HG02588 (cell line): Measurements from ENCODE around the gene ZBTB45.
A peak's percentile ranks its signal among the peaks of the same experiment; 100 is the strongest.
"Not testable (repeated sequence)": the region's sequence is repeated elsewhere in the genome, so short reads cannot be mapped to it uniquely, and the experiment has no call there.

Experiments
- ATAC-seq: cut with Tn5 transposase; IDR thresholded peaks from one replicate; pipeline ENCODE4 v1.9.1; 2021; ENCODE audit warnings: mild to moderate bottlenecking, moderate library complexity; ENCODE audit not compliant: unreplicated experiment

ZBTB45 gene

GRCh38 chr19:58477130-58477529 is 42.5 kb downstream of the ZBTB45 start:
- no peak for ATAC-seq

GRCh38 chr19:58476498-58477015 is 43.1 kb downstream of the ZBTB45 start:
- ATAC-seq: no peak

- peak; percentile 79 for ATAC-seq
Observed at GRCh38 chr19:58475714-58476497, 43.7 kb downstream of the ZBTB45 start, which contains the start of gene ZNF446. Gene ZNF446, plus strand, starts transcription at chr19:58476352. Its CDS starts 867 bp downstream, at chr19:58477219.

GRCh38 chr19:58474997-58475713 is 44.5 kb downstream of the ZBTB45 start:
- peak; percentile 5 for ATAC-seq

GRCh38 chr19:58474291-58474996 is 45.2 kb downstream of the ZBTB45 start:
- no peak for ATAC-seq

GRCh38 chr19:58473775-58474174 is 45.8 kb downstream of the ZBTB45 start:
- no peak for ATAC-seq

- no peak for ATAC-seq
Observed at GRCh38 chr19:58471736-58472135, 47.9 kb downstream of the ZBTB45 start.

GRCh38 chr19:58470837-58471543 is 48.6 kb downstream of the ZBTB45 start:
- ATAC-seq: not testable (repeated sequence)

GRCh38 chr19:58469241-58470013 is 50.2 kb downstream of the ZBTB45 start:
- no peak for ATAC-seq

- no peak for ATAC-seq
Observed at GRCh38 chr19:58468216-58468839, 51.3 kb downstream of the ZBTB45 start.

GRCh38 chr19:58466760-58467589 is 52.6 kb downstream of the ZBTB45 start, which contains the start of gene ZNF324:
Gene ZNF324, plus strand, starts transcription at chr19:58467080. Its CDS starts 2,106 bp downstream, at chr19:58469186.
- peak; percentile 89 for ATAC-seq

- ATAC-seq: no peak
Observed at GRCh38 chr19:58466089-58466759, 53.4 kb downstream of the ZBTB45 start.
